ENCODE measurements around the gene NDC1. TPM values are rescaled to one million over a fixed set of nuclear protein-coding genes. Genes with fewer than 3 reads are reported as not detected.

NDC1 gene
- total RNA-seq, 1 donor from 2014 or later = 8.6 TPM

DNA sequence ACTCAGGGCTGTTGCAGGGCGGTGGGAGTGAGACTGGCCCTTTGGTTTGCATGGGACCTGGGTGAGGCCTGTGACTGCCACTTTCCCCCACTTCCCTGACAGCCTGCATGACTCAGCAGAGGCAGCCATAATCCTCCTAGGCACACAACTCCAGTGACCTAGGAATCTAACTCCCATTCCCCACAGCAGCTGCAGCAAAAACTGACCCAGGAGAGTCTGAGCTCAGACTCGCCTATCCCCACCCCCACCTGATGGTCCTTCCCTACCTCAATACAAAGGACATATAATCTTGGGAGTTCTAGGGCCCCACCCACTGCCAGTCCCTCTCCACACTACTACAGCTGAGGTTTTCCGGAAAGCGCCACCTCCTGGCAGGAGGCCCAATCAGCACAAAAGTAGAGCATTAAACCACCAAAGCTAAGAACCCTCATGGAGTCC, 26.7 kb downstream of the NDC1 start:
- TF ChIP-seq, protein P1, sequence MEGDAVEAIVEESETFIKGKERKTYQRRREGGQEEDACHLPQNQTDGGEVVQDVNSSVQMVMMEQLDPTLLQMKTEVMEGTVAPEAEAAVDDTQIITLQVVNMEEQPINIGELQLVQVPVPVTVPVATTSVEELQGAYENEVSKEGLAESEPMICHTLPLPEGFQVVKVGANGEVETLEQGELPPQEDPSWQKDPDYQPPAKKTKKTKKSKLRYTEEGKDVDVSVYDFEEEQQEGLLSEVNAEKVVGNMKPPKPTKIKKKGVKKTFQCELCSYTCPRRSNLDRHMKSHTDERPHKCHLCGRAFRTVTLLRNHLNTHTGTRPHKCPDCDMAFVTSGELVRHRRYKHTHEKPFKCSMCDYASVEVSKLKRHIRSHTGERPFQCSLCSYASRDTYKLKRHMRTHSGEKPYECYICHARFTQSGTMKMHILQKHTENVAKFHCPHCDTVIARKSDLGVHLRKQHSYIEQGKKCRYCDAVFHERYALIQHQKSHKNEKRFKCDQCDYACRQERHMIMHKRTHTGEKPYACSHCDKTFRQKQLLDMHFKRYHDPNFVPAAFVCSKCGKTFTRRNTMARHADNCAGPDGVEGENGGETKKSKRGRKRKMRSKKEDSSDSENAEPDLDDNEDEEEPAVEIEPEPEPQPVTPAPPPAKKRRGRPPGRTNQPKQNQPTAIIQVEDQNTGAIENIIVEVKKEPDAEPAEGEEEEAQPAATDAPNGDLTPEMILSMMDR (IDR thresholded peaks at IDR 0.05) = peak; percentile 37
- no peak overlapping the region for H3K27ac Mint-ChIP-seq (ENCODE audit: unreplicated experiment)
- H3K9me3 Mint-ChIP-seq (ENCODE audit: low read depth) = peaks cover 9% of the 10 kb centered on the region
- no peak overlapping the region for H3K4me3 Mint-ChIP-seq (ENCODE audit: unreplicated experiment)
- no peak for DNase-seq (ENCODE audit: low spot score)
- peaks cover 17% of the 10 kb centered on the region for H3K36me3 Mint-ChIP-seq (ENCODE audit: low read depth)
- H3K27me3 Mint-ChIP-seq (ENCODE audit: low read depth) = no peaks in the 10 kb centered on the region
- peaks cover 16% of the 10 kb centered on the region for H3K4me1 Mint-ChIP-seq (ENCODE audit: low read depth)

DNA sequence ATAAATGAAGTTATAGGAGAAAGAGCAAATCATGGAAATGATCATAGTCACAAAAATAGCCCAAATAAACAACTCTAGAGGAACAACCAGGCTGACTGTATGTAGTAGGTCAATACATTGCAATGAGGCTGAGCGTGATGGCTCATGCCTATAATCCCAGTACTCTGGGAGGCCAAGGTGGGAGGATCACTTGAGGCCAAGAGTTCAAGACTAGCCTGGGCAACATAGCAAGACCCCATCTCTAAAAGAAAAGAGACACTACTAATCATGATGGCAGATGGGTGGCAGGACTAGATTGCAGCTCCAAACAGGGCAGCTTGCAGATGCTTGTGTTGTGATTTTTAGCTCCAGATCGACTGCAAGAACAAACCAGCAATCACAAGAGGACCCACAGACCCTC, 27.6 kb downstream of the NDC1 start:
- H3K27ac Mint-ChIP-seq (ENCODE audit: unreplicated experiment) = no peak overlapping the region
- H3K4me3 Mint-ChIP-seq (ENCODE audit: unreplicated experiment) = no peak overlapping the region

DNA sequence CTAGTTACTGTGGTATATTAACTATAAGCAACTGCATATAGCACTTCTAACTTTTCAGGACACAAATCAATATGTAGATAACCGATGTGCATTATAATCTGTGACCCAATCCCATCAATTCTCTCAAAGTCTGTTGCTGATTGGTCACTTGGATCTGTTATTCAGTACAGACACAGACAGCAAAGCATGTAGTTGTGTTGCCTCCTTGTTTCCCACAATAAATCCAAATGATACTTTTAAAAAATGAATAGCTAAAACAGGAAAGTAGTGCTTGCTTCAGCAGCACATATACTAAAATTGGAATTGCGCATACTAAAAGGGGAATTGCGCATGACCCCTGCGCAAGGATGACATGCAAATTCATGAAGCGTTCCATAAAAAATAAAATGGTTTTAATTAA, 28.1 kb downstream of the NDC1 start:
- DNase-seq (ENCODE audit: low spot score) = no peak
- TF ChIP-seq, protein P1 (IDR thresholded peaks at IDR 0.05) = no peak
- H3K4me3 Mint-ChIP-seq (ENCODE audit: unreplicated experiment) = no peak overlapping the region
- no peaks in the 10 kb centered on the region for H3K9me3 Mint-ChIP-seq (ENCODE audit: low read depth)
- H3K36me3 Mint-ChIP-seq (ENCODE audit: low read depth) = peaks cover 15% of the 10 kb centered on the region
- no peak overlapping the region for H3K27ac Mint-ChIP-seq (ENCODE audit: unreplicated experiment)
- H3K27me3 Mint-ChIP-seq (ENCODE audit: low read depth) = no peaks in the 10 kb centered on the region
- H3K4me1 Mint-ChIP-seq (ENCODE audit: low read depth) = peaks cover 16% of the 10 kb centered on the region

More for the DNA sequence above, 27.6 kb downstream of the NDC1 start:
- DNase-seq (ENCODE audit: low spot score) = no peak
- H3K9me3 Mint-ChIP-seq (ENCODE audit: low read depth) = no peaks in the 10 kb centered on the region
- H3K36me3 Mint-ChIP-seq (ENCODE audit: low read depth) = peaks cover 17% of the 10 kb centered on the region
- TF ChIP-seq, protein P1 (IDR thresholded peaks at IDR 0.05) = no peak
- no peaks in the 10 kb centered on the region for H3K27me3 Mint-ChIP-seq (ENCODE audit: low read depth)
- peaks cover 16% of the 10 kb centered on the region for H3K4me1 Mint-ChIP-seq (ENCODE audit: low read depth)

DNA sequence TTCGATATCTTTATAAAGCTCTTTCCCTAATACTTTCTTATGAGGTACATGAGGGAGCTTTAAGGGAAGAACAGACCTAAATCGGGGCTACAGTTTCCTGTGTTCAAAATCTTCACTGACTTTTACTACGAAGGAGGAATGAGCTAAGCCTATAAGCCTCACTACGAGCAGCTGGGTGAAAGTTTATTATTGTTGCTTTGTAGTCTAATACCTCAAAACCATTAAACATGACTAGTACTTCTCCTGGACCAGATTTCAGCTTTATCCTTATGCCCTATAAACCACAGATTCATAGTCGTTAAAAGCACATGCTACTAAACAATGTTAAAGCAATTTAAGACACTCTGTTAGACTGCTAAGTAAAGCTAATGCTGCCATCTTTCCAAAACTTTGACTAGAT, 30.2 kb downstream of the NDC1 start:
- H3K27ac Mint-ChIP-seq (ENCODE audit: unreplicated experiment) = no peak overlapping the region
- no peaks in the 10 kb centered on the region for H3K27me3 Mint-ChIP-seq (ENCODE audit: low read depth)
- TF ChIP-seq, protein P1 (IDR thresholded peaks at IDR 0.05) = no peak
- no peak for DNase-seq (ENCODE audit: low spot score)
- H3K4me3 Mint-ChIP-seq (ENCODE audit: unreplicated experiment) = no peak overlapping the region
- H3K4me1 Mint-ChIP-seq (ENCODE audit: low read depth) = peaks cover 16% of the 10 kb centered on the region
- H3K36me3 Mint-ChIP-seq (ENCODE audit: low read depth) = peaks cover 10% of the 10 kb centered on the region
- H3K9me3 Mint-ChIP-seq (ENCODE audit: low read depth) = no peaks in the 10 kb centered on the region

DNA sequence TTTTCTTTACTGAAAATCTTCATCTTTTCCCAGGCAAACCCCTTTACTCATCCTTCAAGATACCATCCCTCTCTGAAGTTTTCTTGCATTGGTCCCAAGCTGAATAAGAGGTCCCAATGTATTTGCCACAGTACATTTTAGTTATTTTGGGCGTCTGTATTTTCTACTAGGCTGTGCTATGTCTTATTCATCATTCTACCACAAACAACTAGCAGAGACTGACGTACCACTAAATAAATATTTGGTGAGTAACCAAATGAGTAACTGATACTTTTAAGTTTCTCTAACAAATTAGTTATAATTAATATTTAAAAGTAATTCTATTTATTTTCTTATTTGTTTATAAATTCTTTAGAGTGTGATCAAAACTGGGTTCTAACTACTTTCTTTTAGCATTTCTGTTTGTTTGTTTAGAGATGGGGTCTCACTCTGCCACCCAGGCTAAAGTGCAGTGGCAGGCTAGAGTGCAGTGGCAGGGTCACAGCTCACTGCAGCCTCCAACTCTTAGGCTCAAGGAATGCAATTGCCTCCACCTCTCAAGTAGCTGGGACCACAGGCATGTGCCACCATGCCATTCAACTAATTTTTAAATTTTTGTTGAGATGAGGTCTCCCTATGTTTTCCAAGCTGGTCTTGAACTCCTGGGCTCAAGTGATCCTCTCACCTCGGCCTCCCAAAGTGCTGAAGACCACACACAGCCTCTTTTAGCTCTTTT, 33.1 kb downstream of the NDC1 start:
- H3K36me3 Mint-ChIP-seq (ENCODE audit: low read depth) = peaks cover 5% of the 10 kb centered on the region
- H3K4me3 Mint-ChIP-seq (ENCODE audit: unreplicated experiment) = no peak overlapping the region
- no peaks in the 10 kb centered on the region for H3K9me3 Mint-ChIP-seq (ENCODE audit: low read depth)
- TF ChIP-seq, protein P1 (IDR thresholded peaks at IDR 0.05) = no peak
- peaks cover 16% of the 10 kb centered on the region for H3K4me1 Mint-ChIP-seq (ENCODE audit: low read depth)
- no peaks in the 10 kb centered on the region for H3K27me3 Mint-ChIP-seq (ENCODE audit: low read depth)
- H3K27ac Mint-ChIP-seq (ENCODE audit: unreplicated experiment) = no peak overlapping the region
- no peak for DNase-seq (ENCODE audit: low spot score)
